Activated gamma-delta T cell (primary cell): ENCODE results near the gene DIP2B.
"Not testable (repeated sequence)": the region's sequence is repeated elsewhere in the genome, so short reads cannot be mapped to it uniquely, and the experiment has no call there.

Experiments used
- DNase-seq: peaks from one replicate; lab custom pipeline; 2025; lab: John Stamatoyannopoulos, UW
- total RNA-seq, 2 donors: gene quantifications; one replicate each; lab custom pipeline; 2026; lab: John Stamatoyannopoulos, UW

The DIP2B gene, protein sequence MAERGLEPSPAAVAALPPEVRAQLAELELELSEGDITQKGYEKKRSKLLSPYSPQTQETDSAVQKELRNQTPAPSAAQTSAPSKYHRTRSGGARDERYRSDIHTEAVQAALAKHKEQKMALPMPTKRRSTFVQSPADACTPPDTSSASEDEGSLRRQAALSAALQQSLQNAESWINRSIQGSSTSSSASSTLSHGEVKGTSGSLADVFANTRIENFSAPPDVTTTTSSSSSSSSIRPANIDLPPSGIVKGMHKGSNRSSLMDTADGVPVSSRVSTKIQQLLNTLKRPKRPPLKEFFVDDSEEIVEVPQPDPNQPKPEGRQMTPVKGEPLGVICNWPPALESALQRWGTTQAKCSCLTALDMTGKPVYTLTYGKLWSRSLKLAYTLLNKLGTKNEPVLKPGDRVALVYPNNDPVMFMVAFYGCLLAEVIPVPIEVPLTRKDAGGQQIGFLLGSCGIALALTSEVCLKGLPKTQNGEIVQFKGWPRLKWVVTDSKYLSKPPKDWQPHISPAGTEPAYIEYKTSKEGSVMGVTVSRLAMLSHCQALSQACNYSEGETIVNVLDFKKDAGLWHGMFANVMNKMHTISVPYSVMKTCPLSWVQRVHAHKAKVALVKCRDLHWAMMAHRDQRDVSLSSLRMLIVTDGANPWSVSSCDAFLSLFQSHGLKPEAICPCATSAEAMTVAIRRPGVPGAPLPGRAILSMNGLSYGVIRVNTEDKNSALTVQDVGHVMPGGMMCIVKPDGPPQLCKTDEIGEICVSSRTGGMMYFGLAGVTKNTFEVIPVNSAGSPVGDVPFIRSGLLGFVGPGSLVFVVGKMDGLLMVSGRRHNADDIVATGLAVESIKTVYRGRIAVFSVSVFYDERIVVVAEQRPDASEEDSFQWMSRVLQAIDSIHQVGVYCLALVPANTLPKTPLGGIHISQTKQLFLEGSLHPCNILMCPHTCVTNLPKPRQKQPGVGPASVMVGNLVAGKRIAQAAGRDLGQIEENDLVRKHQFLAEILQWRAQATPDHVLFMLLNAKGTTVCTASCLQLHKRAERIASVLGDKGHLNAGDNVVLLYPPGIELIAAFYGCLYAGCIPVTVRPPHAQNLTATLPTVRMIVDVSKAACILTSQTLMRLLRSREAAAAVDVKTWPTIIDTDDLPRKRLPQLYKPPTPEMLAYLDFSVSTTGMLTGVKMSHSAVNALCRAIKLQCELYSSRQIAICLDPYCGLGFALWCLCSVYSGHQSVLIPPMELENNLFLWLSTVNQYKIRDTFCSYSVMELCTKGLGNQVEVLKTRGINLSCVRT (N-terminal part only)
- 116 to 171 reads per million in 2 donors for total RNA-seq

DNA sequence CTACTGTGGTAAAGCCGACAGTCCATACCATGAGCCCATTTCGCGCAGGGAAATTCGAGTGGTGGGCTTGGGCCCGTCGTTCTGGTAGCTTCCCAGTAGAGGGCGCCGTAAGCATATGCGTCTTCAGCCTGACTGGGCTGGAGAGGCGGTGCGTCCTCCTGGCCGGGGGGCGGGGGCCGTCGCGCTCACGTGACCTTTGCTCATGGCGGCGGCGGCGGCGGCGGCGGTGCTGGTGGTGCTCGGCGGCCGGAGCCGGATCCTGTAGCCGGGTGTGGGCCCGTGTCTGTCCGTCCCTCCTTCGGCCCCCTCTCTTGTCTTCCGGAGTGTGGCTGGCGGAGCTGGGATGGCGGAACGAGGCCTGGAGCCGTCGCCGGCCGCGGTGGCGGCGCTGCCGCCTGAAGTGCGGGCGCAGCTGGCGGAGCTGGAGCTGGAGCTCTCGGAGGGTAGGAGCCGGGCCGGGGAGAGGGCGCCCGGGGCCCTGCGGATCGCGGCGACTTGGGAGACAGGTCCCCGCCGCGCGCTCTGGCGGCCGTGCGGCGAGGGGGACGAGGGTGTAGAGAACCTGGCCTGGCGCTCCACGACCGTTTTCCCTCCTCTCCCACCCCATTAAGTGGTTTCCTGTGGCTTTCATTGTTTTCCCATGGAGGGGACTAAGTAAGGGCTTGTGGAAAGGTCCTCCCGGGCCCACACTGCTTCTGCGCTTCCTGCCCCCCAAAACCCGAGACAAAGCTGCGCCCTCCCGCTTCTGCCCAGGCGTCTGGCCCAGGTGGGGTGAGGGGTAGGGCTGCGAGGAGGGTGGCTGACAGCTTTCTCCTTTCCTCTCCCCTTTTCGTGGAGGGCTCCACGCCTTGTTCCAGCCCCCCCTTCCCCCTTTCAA is at the start of gene DIP2B:
DIP2B (plus strand) TSS at position 188 of the 877 bp plus-strand sequence; CDS start at position 344, 156 bp downstream.
- DNase-seq, result peak; percentile 84

DNA sequence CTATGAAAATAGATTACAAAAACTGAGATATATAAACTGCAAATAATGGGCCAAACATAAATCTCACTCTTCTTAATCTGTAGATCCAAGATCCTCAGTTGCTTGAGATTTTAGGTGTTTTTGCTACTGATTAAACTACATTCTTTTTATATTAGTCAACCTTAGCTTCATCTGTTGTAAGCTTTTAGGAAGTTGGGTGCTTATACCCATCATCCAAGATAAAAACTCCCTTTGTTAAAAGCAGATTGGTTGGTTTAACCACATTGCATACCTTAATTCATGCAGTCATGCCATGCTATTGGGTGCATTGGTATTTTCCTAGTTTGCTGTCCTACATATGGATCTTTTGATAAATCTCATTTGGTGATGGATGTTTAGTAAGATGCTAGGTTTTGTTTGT is 46.2 kb upstream of the DIP2B start:
- no peak for DNase-seq

DNA sequence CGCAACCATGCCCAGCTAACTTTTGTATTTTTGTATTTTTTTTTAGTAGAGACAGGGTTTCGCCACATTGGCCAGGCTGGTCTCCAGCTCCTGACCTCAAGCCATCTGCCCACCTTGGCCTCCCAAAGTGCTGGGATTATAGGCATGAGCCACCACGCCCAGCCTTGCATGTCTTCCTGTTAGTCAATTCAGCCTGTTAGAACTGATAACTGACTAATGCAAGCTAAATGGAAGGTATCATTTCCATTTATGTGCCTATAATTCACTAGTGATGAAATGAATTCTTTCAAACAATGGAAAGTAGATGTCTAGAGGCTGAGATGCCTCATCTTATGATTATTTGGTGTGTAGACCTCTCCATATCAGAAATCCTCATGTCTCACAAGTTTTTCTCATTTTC is 37.3 kb upstream of the DIP2B start:
- no peak for DNase-seq

DNA sequence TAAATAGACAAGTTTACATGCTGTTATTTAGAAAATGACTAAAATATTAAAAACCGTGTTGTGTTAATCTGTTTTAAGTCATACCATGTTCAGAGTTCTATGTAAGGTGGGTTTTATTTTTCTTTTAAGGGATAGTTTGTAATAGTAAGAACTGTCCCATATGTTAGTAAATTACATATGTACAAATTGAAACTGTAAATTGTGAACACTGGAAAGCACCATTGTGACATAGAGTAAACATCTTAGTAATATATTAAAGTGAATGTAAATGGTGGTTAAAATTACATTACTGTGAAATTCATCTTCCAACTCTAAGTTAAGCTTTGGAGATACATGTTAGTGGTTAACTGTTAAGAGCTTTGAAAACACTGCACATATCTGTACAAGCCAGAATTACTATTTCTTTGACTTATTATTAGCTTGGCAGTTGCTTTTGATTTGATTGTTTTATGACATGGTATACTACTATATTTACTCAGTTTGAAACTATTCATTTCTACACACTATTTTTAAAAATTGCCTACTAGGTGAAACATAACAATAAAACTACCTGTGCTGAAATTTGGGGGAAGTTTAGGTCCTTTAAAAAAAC is 27.4 kb upstream of the DIP2B start:
- no peak for DNase-seq

DNA sequence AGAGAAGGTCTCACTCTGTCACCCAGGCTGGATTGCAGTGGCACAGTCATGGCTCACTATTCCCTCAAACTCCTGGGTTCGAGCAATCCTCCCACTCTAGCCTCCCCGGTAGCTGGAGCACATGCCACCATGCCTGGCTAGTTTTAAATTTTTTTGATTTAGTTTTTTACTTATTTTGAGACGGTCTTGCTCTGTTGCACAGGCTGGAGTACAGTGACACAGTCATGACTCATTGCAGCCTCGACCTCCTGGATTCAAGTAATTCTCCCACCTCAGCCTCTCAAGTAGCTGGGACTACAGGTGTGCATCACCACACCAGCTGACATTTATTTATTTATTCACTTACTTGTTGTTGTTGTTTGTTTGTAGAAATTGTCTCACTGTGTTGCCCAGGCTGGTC is 22.2 kb upstream of the DIP2B start:
- no peak for DNase-seq

DNA sequence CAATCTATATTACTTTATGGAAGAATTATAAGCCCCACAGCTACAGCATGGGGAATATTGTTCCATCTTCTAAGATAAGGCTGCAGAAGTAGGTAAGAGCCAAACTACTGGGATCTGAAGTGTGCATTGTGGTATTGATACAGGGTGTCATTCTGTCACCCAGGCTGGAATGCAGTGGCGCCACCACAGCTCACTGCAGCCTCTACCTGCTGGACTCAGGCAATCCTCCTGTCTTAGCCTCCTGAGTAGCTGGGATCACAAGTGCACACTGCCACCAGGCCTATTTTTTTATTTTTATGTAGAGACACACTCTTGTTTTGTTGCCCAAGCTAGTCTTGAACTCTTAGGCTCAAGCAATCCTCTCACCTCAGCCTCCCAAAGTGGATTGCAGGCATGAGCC is 21.3 kb upstream of the DIP2B start:
- no peak for DNase-seq

DNA sequence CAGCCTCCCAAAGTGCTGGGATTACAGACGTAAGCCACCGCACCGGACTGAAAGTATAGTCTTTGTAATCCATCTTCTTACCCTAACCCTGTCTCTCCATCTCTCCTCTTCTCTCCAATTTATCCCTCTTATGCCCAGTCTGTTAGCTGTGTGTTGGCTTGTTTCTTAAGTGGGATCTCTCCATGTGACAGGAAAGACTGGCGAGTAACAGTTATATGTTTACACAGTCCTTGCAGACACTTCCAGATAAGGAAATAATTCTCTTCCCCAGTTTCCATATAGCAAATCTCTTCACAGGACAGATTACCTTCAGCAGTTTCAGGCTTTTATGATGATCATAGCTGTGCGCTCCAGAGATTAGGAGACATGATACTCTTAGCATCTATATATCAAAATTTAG is 16.0 kb upstream of the DIP2B start:
- DNase-seq, result no peak

DNA sequence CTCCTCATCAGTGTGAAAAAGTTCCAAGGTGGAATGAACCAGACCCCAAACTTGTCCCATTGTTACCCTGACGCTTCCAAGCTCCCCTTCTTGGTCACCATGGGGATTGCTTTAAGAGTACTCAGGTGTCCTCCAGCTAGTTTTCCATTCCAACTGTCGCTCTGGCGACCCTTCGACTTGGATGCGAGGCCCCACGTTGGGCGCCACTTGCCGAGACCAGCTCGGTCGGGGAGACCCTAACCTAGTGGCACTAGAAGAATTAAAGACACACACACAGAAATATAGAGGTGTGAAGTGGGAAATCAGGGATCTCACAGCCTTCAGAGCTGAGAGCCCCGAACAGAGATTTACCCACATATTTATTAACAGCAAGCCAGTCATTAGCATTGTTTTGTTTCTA is 6.7 kb upstream of the DIP2B start:
- DNase-seq, result not testable (repeated sequence)

DNA sequence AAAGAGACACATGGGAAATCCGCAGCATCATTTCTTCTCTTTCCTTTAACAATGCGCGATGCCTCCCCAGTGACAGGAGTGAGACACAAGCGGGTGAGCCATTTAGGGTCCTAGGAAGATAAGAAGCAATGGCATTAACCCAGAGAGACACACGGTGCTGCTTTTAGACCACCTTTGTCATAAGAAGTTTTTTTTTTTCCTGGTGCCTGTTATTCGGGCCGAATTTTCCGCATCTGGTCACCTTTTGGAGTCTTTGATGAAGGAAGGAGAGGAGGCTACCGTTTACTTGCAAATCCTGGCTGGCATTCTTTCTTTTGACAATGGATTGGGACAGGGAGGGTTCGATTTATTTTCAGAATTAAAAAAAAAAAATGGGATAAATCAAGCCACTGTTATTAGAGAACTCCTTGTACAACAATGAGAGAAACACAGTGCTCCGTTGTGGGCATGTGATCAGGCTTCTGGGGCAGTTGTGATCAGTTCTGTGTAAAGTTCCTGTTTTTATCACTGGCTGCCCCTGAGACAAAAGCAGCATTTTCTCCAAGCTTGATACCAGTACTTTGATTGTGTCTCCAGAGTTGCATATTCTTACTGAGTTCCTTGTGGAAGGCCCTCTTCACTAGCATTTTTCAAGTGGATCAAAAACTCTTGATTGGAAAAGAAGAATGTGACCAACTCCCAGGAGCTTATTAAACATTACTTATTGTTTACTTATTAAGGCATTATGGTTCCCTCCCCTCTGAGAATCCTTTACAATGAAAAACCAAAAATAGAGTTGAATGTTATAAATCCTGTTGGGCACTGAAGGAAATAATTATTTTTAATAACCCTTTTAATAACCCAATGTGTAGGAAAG is 1.1 kb downstream of the DIP2B start:
- no peak for DNase-seq

DNA sequence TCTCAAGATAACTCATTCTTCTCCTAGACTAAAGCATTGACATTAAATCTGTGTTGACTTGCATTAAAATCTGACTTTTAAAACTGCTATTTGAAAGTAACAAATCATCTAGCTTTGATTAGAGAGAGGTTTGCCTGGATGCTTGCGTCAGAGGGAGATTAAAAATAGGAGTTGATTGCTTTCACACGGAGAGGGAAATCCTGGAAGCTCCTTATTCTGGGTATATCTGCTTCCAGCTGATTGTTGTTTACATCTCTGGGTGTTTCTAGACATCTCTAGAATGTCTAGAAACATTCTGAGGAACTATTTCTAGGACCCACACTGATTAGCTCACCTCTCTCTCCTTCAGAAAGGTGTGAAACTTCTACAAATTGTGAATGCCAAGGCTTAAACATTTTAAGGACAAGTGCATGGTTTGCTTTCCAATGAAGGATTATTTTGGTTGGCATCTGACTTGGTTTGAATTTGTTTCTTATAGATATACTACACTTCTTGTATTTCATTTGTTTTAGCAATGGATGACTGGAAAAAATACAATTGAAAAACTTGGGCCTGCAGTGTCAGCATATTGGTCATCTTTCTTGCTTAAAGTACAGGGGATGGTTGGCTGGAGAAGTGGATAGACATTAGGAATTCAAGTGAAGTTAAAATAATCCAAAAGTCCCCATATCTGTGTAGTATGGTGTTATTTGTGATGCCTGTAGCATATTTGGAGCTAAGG is 2.1 kb downstream of the DIP2B start:
- no peak for DNase-seq

DNA sequence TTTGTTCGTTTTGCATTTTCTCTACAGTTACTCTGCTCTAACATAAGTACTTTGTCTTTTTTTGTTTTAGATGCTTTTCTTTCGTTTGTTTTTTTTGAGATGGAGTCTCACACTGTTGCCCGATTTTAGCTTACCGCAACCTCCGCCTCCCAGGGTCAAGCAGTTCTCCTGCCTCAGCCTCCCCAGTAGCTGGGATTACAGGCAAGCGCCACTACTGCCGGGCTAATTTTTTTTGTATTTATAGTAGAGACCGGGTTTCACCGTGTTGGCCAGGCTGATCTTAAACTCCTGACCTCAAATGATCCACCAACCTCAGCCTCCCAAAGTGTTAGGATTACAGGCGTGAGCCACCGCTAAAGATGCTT is 2.7 kb downstream of the DIP2B start:
- no peak for DNase-seq

DNA sequence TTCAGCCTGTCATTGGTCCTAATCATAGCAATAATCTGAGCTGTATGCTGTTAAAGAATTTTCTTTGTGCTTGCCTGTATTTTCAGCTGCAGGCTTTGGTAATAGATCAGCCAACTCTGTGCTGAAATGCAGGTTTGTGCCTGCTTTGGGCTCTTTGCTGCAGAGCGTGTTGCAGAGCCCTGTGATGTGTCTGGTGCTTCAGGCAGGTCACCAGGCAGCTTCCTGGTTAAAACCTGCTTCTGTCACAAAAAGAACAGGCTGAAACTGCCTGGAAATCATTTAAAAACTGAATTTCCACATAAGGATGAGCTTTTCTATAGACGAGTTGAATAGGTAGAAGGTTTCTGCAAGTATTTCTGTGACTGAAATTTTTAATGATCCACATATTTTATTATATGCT is 3.1 kb downstream of the DIP2B start:
- no peak for DNase-seq

DNA sequence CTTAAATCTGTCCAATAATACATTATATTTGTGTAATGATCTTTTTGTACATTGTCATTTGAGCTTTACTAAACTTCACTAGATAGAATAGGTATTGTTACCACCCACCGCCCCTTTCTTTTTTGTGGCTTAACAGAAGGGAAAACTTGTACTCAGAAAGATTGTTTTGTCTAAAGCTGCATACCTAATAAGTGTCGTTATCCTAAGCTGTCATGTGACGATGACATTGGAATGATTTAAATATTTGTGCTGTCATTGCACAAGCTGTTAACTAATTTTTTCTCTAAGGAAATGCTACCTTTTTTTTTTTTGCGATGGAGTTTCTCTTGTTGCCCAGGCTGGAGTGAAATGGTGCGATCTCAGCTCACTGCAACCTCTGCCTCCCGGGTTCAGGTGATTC is 3.6 kb downstream of the DIP2B start:
- no peak for DNase-seq

DNA sequence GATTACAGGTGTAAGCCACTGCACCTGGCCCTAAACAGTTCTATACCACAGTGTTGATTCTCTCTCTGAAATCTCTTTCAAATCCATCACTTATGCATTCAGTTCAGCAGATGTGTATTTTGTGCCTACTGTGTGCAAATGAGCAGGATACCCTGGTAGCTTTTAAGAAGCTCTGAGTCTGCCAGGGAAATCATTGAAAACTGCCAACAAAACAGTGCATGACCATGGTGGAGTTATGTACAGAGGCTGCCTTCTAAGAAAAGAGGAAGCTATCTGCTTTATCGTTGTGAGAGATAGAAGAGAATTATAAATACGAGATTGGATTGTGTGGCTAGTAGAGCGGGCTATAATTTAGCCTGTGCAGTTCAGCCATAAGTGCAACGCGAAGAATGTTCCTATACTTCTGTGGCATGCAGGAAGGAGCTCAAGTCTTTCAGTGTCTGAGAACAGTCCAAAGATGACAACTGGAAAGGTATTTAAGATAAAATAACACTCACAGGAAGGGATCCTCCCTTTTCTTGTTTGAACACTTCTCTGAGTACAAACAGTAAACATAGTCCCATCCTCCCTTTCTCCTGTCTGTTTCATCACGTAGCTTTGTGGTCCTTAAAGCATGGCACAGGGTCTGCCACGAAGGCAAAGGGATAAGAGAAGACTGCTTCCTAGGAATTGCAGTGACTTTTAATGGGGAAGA is 4.3 kb downstream of the DIP2B start:
- no peak for DNase-seq

DNA sequence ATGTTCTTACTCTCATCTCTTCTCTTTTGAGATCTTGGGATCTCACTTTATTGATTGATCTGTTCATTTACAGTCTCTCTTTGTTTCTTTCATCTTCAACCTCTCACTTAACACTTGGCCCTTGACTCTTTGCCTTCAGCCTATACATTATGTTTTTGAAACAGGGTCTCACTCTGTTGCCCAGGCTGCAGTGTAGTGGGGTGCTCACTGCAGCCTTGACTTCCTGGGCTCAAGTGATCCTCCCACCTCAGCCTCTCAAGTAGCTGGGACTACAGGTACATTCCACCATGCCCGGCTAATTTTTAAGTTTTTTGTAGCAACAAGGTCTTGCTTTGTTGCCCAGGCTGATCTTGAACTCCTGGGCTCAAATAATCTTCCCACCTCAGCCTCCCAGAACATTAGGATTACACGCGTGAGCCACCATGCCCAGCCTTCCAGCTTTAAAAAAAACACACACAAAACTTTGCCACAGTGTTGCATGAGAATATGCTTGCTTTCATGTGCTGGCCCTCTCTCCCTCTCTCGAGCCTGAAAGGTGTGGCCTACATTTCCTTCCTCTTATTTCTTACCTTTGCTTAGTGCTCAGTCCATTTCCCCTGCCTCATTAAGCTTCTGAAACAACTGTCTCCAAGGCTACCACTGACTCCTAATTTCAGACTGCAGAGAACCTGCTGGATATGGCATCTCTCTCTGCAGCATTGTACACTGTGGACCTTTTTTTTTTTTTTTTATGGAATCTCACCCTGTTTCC is 9.9 kb downstream of the DIP2B start:
- no peak for DNase-seq

DNA sequence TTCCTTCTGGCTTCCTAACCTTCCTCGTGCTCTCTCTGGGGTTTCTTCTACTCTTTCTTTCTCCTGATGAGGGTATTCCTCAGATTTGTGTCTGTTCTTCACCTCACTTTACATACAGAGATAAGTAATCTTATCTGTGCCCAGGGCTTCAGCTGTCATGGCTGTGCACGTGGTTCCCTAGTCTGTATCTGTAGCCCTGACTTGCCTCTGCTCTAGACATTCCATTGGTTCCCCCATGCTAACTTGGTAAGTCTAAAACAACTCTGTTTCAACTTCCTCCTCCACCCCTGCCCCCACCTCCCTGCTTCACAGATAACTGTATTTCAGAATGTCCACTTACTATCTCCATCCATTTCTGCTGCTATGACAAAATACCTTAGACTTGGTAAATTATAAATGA is 10.8 kb downstream of the DIP2B start:
- no peak for DNase-seq

DNA sequence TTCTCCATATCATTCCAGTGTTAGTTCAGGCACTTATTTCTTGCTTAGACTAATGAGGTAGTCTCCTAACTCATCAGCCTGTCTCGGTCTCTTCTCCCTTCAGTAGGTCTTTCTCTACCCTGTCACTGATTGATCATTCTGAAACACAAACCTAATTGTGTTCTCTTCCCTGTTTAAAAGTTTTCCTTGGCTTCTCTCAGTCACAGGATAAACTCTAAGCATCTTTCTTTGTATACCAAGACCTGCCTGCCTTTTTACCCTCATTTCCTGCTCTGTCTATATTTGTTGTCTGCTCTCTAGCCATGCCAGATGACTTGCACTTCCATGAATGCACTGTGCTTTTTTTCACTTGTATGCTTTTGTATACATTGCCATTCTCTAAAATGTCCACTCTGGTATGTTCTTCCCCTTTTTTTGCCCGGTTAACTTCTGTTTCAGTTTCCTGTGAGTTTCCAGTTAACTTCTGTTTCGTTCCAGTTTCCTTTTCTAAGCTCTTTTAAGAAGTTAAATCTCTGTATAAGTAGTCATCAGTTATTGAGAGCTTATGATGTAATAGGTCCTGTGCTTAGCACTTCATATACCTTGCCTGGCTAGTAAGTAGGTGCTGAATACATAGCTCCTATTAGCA is 12.8 kb downstream of the DIP2B start:
- DNase-seq, result no peak
